ENCODE measurements around the gene ENTREP3. TPM values are rescaled to one million over a fixed set of nuclear protein-coding genes. Genes with fewer than 3 reads are reported as not detected.
"Not testable (repeated sequence)": the region's sequence is repeated elsewhere in the genome, so short reads cannot be mapped to it uniquely, and the experiment has no call there.

Gene ENTREP3
- total RNA-seq, 6 experiments from 2014 or later: 7.2 to 13.0 (median 9.6) TPM

GRCh38 chr1:155223047-155223446 lies 32.2 kb downstream of the ENTREP3 start:
- no peak overlapping the region for H3K4me3 ChIP-seq
- 54% methylated on average over 7 of the region's 7 CpGs for WGBS (ENCODE audit: insufficient coverage, low coverage, low lambda C conversion rate, missing lambda C conversion rate)
- no peaks in the 10 kb centered on the region for H3K27me3 ChIP-seq
- intact Hi-C loops (cut with DNase I): no loop called here
- no peaks in the 10 kb centered on the region for H3K36me3 ChIP-seq
- DNase-seq (no peak), ATAC-seq (no peak)
- TF ChIP-seq POLR2A (IDR thresholded peaks at IDR 0.05) (no peak), CTCF (IDR thresholded peaks at IDR 0.05) (no peak)
- H3K27ac ChIP-seq: no peak overlapping the region
- no peaks in the 10 kb centered on the region for H3K9me3 ChIP-seq
- peaks cover 0 to 10% (median 0%) of the 10 kb centered on the region in 4 donors for H3K4me1 ChIP-seq

- intact Hi-C loops (cut with DNase I); ATAC-seq; DNase-seq; H3K36me3 ChIP-seq; H3K9me3 ChIP-seq; H3K4me1 ChIP-seq; H3K27me3 ChIP-seq; H3K4me3 ChIP-seq; H3K27ac ChIP-seq: not testable (repeated sequence)
- WGBS (ENCODE audit: insufficient coverage, low coverage, low lambda C conversion rate, missing lambda C conversion rate): 80% methylated on average over 9 of the region's 10 CpGs
Observed at GRCh38 chr1:155220211-155220965, 34.9 kb downstream of the ENTREP3 start.

- Histone ChIP-seq H3K27ac (no peak overlapping the region), H3K4me1 (peaks cover 0 to 4% (median 0%) of the 10 kb centered on the region in 4 donors), H3K4me3 (peak overlapping the region in 1 of 3 donors; percentile 40), H3K36me3 (no peaks in the 10 kb centered on the region), H3K9me3 (no peaks in the 10 kb centered on the region), H3K27me3 (no peaks in the 10 kb centered on the region)
- DNase-seq (no peak), ATAC-seq (peak; percentile 19 to 57 (median 41))
- WGBS (ENCODE audit: insufficient coverage, low coverage, low lambda C conversion rate, missing lambda C conversion rate): 14% methylated on average over 1 of the region's 1 CpG
- intact Hi-C loops (cut with DNase I): no loop called here
- TF ChIP-seq CTCF (IDR thresholded peaks at IDR 0.05) (no peak), POLR2A (IDR thresholded peaks at IDR 0.05) (no peak)
Observed at GRCh38 chr1:155219592-155220031, 35.7 kb downstream of the ENTREP3 start.

- Histone ChIP-seq H3K27ac (no peak overlapping the region), H3K36me3 (no peaks in the 10 kb centered on the region), H3K4me1 (peaks cover 0 to 4% (median 0%) of the 10 kb centered on the region in 4 donors), H3K27me3 (no peaks in the 10 kb centered on the region), H3K4me3 (peak overlapping the region in 2 of 3 donors; percentile 14 to 40), H3K9me3 (no peaks in the 10 kb centered on the region)
- peak; percentile 39 to 73 (median 64) for ATAC-seq
- DNase-seq: no peak
- 33% methylated on average over 7 of the region's 7 CpGs for WGBS (ENCODE audit: insufficient coverage, low coverage, low lambda C conversion rate, missing lambda C conversion rate)
- TF ChIP-seq POLR2A (IDR thresholded peaks at IDR 0.05) (no peak), CTCF (IDR thresholded peaks at IDR 0.05) (no peak)
- intact Hi-C loops (cut with DNase I): no loop called here
Observed at GRCh38 chr1:155218854-155219591, 36.3 kb downstream of the ENTREP3 start.

GRCh38 chr1:155214702-155215101 lies 40.6 kb downstream of the ENTREP3 start:
- intact Hi-C loops (cut with DNase I); H3K27me3 ChIP-seq; ATAC-seq; H3K36me3 ChIP-seq; H3K4me1 ChIP-seq; H3K4me3 ChIP-seq; H3K9me3 ChIP-seq; DNase-seq; H3K27ac ChIP-seq: not testable (repeated sequence)
- WGBS (ENCODE audit: insufficient coverage, low coverage, low lambda C conversion rate, missing lambda C conversion rate): 71% methylated on average over 2 of the region's 10 CpGs

GRCh38 chr1:155212051-155212440 lies 43.2 kb downstream of the ENTREP3 start:
- H3K27me3 ChIP-seq; H3K9me3 ChIP-seq; H3K4me3 ChIP-seq; H3K36me3 ChIP-seq; intact Hi-C loops (cut with DNase I); H3K27ac ChIP-seq; ATAC-seq: not testable (repeated sequence)
- no CpG with 5 or more reads among the region's 7 CpGs for WGBS (ENCODE audit: insufficient coverage, low coverage, low lambda C conversion rate, missing lambda C conversion rate)
- H3K4me1 ChIP-seq: peaks cover 0 to 14% (median 0%) of the 10 kb centered on the region in 4 donors
- DNase-seq: peak in 1 of 3 donors; percentile 35

- peak in 1 of 3 donors; percentile 56 for DNase-seq
- H3K27ac ChIP-seq; H3K36me3 ChIP-seq; H3K4me3 ChIP-seq; intact Hi-C loops (cut with DNase I); ATAC-seq; H3K9me3 ChIP-seq; H3K27me3 ChIP-seq: not testable (repeated sequence)
- H3K4me1 ChIP-seq: peaks cover 0 to 14% (median 0%) of the 10 kb centered on the region in 4 donors
- 100% methylated on average over 2 of the region's 13 CpGs for WGBS (ENCODE audit: insufficient coverage, low coverage, low lambda C conversion rate, missing lambda C conversion rate)
Observed at GRCh38 chr1:155211381-155212050, 43.8 kb downstream of the ENTREP3 start.
